ENCODE measurements around the gene HPGDS. TPM values are rescaled to one million over a fixed set of nuclear protein-coding genes. Genes with fewer than 3 reads are reported as not detected.

The HPGDS gene
- total and polyA plus RNA-seq, 2 of the 13 experiments (the other 11 are each of a cell fraction or from before 2014, with no cell fraction given) = not detected

DNA sequence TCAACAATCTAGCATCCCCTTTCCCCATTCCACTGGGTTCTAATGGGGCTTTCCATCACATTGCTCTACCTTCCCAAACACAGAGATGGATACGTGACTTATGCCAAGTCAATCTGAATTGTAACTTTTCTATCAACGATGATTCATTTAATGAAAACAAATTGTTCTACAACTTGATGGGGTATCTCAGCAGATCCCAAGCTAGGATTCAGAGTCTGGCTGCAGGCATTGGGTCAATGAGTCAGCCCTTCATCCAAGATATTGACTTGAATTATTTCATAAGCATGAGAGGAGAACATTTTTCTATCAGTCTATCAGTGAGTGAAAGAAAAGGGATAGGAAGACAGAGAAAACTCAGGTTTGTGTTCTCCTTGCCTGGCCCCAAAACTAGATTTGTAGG lies 15.0 kb upstream of the HPGDS start:
- ATAC-seq (no peak), FAIRE-seq (no peak), DNase-seq (ENCODE audit: low spot score) (no peak)
- intact Hi-C loops (cut with micrococcal nuclease; ENCODE audit: unreplicated experiment) = no loop called here
- Histone ChIP-seq H3K4me3 (replicated peaks in 1 of 3; ENCODE audit: insufficient read depth in 1 of 3, low read depth in 2 of 3, low read length in 3 of 3) (no peak overlapping the region), H3K27me3 (ENCODE audit: control insufficient read depth in 1 of 2, insufficient read depth in 2 of 2, low read length in 2 of 2) (no peaks in the 10 kb centered on the region), H3K79me2 (ENCODE audit: insufficient read depth, low read length) (no peaks in the 10 kb centered on the region), H3K27ac (ENCODE audit: extremely low read length, insufficient read depth, low read length) (no peak overlapping the region), H3K36me3 (replicated peaks in 1 of 2; ENCODE audit: control insufficient read depth in 1 of 2, insufficient read depth in 2 of 2, low read length in 2 of 2) (no peaks in the 10 kb centered on the region), H3K4me1 (ENCODE audit: insufficient read depth, low read length) (no peaks in the 10 kb centered on the region), H2AFZ (ENCODE audit: low read length) (no peak overlapping the region), H3K9ac (ENCODE audit: insufficient read depth, low read depth, low read length) (no peak overlapping the region), H4K20me1 (ENCODE audit: insufficient read depth, low read length) (no peaks in the 10 kb centered on the region), H3K4me2 (ENCODE audit: low read depth, low read length) (no peak overlapping the region), H3K9me3 (ENCODE audit: low read length) (no peaks in the 10 kb centered on the region)
- BruUV-seq (replicated peaks) = no TSS peak
- ChIA-PET POLR2A (no interaction called here), CTCF (ENCODE audit: low intra/inter-chr PET ratio, low total read pairs) (no interaction called here)
- 1% methylated on average over 2 of the region's 2 CpGs for WGBS (ENCODE audit: low lambda C conversion rate)
- TF ChIP-seq, protein P1, sequence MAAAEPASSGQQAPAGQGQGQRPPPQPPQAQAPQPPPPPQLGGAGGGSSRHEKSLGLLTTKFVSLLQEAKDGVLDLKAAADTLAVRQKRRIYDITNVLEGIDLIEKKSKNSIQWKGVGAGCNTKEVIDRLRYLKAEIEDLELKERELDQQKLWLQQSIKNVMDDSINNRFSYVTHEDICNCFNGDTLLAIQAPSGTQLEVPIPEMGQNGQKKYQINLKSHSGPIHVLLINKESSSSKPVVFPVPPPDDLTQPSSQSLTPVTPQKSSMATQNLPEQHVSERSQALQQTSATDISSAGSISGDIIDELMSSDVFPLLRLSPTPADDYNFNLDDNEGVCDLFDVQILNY (CRISPR knock-in tag; conservative IDR thresholded peaks at IDR 0.05) = no peak
- TF ChIP-seq NR1H2 (CRISPR knock-in tag; IDR thresholded peaks at IDR 0.05; ENCODE audit: borderline replicate concordance, low read depth) (no peak), ZNF501 (CRISPR knock-in tag; IDR thresholded peaks at IDR 0.05) (no peak), NR3C1 (CRISPR knock-in tag; IDR thresholded peaks at IDR 0.05) (no peak), ZNF30 (CRISPR knock-in tag; IDR thresholded peaks at IDR 0.05) (no peak), PHF21A (CRISPR knock-in tag; IDR thresholded peaks at IDR 0.05) (no peak), MATR3 (CRISPR knock-in tag; IDR thresholded peaks at IDR 0.05) (no peak), TAF15 (IDR thresholded peaks at IDR 0.05; ENCODE audit: low read depth, low read length, poor library complexity, severe bottlenecking) (no peak), ZNF556 (CRISPR knock-in tag; IDR thresholded peaks at IDR 0.05; ENCODE audit: borderline replicate concordance) (no peak), ZNF333 (CRISPR knock-in tag; IDR thresholded peaks at IDR 0.05; ENCODE audit: borderline replicate concordance) (no peak), CENPX (CRISPR knock-in tag; IDR thresholded peaks at IDR 0.05) (no peak), ZNF446 (CRISPR knock-in tag; IDR thresholded peaks at IDR 0.05) (no peak), FOSL1 (CRISPR knock-in tag; IDR thresholded peaks at IDR 0.05; ENCODE audit: borderline replicate concordance) (no peak), ZNF720 (CRISPR knock-in tag; IDR thresholded peaks at IDR 0.05) (no peak), ZNF614 (CRISPR knock-in tag; IDR thresholded peaks at IDR 0.05; ENCODE audit: borderline replicate concordance) (no peak), ZNF230 (CRISPR knock-in tag; IDR thresholded peaks at IDR 0.05) (no peak)
- TF ChIP-seq, protein P2, sequence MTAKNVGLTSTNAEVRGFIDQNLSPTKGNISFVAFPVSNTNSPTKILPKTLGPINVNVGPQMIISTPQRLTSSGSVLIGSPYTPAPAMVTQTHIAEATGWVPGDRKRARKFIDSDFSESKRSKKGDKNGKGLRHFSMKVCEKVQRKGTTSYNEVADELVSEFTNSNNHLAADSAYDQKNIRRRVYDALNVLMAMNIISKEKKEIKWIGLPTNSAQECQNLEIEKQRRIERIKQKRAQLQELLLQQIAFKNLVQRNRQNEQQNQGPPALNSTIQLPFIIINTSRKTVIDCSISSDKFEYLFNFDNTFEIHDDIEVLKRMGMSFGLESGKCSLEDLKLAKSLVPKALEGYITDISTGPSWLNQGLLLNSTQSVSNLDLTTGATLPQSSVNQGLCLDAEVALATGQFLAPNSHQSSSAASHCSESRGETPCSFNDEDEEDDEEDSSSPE (CRISPR knock-in tag; IDR thresholded peaks at IDR 0.05) = no peak
- TF ChIP-seq, protein P3, sequence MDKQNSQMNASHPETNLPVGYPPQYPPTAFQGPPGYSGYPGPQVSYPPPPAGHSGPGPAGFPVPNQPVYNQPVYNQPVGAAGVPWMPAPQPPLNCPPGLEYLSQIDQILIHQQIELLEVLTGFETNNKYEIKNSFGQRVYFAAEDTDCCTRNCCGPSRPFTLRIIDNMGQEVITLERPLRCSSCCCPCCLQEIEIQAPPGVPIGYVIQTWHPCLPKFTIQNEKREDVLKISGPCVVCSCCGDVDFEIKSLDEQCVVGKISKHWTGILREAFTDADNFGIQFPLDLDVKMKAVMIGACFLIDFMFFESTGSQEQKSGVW (CRISPR knock-in tag; IDR thresholded peaks at IDR 0.05; ENCODE audit: borderline replicate concordance) = no peak
- TF ChIP-seq, protein P4, sequence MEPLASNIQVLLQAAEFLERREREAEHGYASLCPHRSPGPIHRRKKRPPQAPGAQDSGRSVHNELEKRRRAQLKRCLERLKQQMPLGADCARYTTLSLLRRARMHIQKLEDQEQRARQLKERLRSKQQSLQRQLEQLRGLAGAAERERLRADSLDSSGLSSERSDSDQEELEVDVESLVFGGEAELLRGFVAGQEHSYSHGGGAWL (CRISPR knock-in tag; IDR thresholded peaks at IDR 0.05) = no peak
- in situ Hi-C loops (cut with HindIII; ENCODE audit: extremely low pct_ligation_motif_present, low pct_unique_long_range_greater_than_20kb) = no loop called here

Data from HepG2 (cell line).